Measurements from ENCODE around the gene RMRP.
"Not testable (repeated sequence)": the region's sequence is repeated elsewhere in the genome, so short reads cannot be mapped to it uniquely, and the experiment has no call there.

Gene RMRP

GRCh38 chr9:35664531-35665470 lies 7.0 kb upstream of the RMRP start, which contains the start of gene ARHGEF39:
Gene ARHGEF39 (minus strand): TSS chr9:35665195. CDS start chr9:35665169, 26 bp downstream.
- no peak for DNase-seq (ENCODE audit: low read depth in 2 of 2)

GRCh38 chr9:35662437-35662836 lies 4.6 kb upstream of the RMRP start:
- DNase-seq (ENCODE audit: low read depth in 2 of 2) = no peak

- DNase-seq (ENCODE audit: low read depth in 2 of 2) = no peak
Measured at GRCh38 chr9:35661756-35662350, 4.0 kb upstream of the RMRP start.

- no peak for DNase-seq (ENCODE audit: low read depth in 2 of 2)
Measured at GRCh38 chr9:35660966-35661415, 3.2 kb upstream of the RMRP start.

- no peak for DNase-seq (ENCODE audit: low read depth in 2 of 2)
Measured at GRCh38 chr9:35659340-35659739, 1.5 kb upstream of the RMRP start.

- DNase-seq (ENCODE audit: low read depth in 2 of 2) = no peak
Measured at GRCh38 chr9:35658968-35659220, 1.1 kb upstream of the RMRP start.

GRCh38 chr9:35658137-35658967 lies 533 bp upstream of the RMRP start, which contains the start of gene CCDC107:
Gene CCDC107 (plus strand): TSS chr9:35658292. CDS start chr9:35658380, 88 bp downstream.
- peak; percentile 67 to 68 for DNase-seq (ENCODE audit: low read depth in 2 of 2)

- DNase-seq (ENCODE audit: low read depth in 2 of 2) = no peak
Measured at GRCh38 chr9:35656831-35657545, 831 bp downstream of the RMRP start.

GRCh38 chr9:35656348-35656747 lies 1.5 kb downstream of the RMRP start:
- DNase-seq (ENCODE audit: low read depth in 2 of 2) = no peak

GRCh38 chr9:35653611-35654010 lies 4.2 kb downstream of the RMRP start:
- DNase-seq (ENCODE audit: low read depth in 2 of 2) = no peak

GRCh38 chr9:35652829-35653209 lies 5.0 kb downstream of the RMRP start:
- no peak for DNase-seq (ENCODE audit: low read depth in 2 of 2)

- DNase-seq (ENCODE audit: low read depth in 2 of 2) = no peak
Measured at GRCh38 chr9:35651956-35652828, 5.6 kb downstream of the RMRP start.

- DNase-seq (ENCODE audit: low read depth in 2 of 2) = no peak
Measured at GRCh38 chr9:35650341-35651158, 7.3 kb downstream of the RMRP start, which contains the start of gene SIT1. Gene SIT1 (minus strand): TSS chr9:35650931. CDS start chr9:35650853, 78 bp downstream.

- no peak for DNase-seq (ENCODE audit: low read depth in 2 of 2)
Measured at GRCh38 chr9:35649431-35650340, 8.1 kb downstream of the RMRP start.

GRCh38 chr9:35646533-35647265 lies 11.1 kb downstream of the RMRP start:
- peak; percentile 75 to 89 for DNase-seq (ENCODE audit: low read depth in 2 of 2)

GRCh38 chr9:35646153-35646532 lies 11.7 kb downstream of the RMRP start:
- DNase-seq (ENCODE audit: low read depth in 2 of 2) = no peak

GRCh38 chr9:35645736-35646135 lies 12.1 kb downstream of the RMRP start:
- not testable (repeated sequence) for DNase-seq (ENCODE audit: low read depth in 2 of 2)

- DNase-seq (ENCODE audit: low read depth in 2 of 2) = no peak
Measured at GRCh38 chr9:35643046-35643445, 14.8 kb downstream of the RMRP start.
